ENCODE results near the gene MSI2.

DNA sequence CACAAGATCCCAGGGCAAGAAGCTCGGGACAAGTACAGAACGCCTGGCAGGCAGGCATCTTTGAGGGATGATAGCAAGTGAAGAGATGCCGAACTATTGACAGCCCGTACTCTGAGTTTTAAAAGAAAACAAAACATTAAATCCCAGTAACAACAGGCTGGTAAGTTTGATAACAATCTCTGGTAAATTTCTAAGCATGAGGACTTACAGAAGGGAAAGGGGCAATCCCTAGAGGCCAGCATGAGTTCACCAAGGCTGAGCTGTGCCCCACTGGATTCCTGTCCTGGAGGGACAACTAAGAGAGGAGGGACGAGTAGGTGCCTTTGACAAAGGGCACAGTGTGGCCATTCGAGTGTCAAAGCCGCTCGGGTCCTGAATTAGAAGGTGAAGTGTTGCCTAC, 462.6 kb downstream of the MSI2 start:
- TF ChIP-seq, protein P1, sequence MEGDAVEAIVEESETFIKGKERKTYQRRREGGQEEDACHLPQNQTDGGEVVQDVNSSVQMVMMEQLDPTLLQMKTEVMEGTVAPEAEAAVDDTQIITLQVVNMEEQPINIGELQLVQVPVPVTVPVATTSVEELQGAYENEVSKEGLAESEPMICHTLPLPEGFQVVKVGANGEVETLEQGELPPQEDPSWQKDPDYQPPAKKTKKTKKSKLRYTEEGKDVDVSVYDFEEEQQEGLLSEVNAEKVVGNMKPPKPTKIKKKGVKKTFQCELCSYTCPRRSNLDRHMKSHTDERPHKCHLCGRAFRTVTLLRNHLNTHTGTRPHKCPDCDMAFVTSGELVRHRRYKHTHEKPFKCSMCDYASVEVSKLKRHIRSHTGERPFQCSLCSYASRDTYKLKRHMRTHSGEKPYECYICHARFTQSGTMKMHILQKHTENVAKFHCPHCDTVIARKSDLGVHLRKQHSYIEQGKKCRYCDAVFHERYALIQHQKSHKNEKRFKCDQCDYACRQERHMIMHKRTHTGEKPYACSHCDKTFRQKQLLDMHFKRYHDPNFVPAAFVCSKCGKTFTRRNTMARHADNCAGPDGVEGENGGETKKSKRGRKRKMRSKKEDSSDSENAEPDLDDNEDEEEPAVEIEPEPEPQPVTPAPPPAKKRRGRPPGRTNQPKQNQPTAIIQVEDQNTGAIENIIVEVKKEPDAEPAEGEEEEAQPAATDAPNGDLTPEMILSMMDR (IDR thresholded peaks at IDR 0.05), result no peak
- TF ChIP-seq POLR2A (IDR thresholded peaks at IDR 0.05), result no peak
